BJ (cell line): ENCODE data around the gene PTGR2. TPM values are rescaled to one million over a fixed set of nuclear protein-coding genes. Genes with fewer than 3 reads are reported as not detected.

Experiments used
- CTCF ChIA-PET: fragments of 350-600 bp; formaldehyde crosslinking; extraction: SDS; loops from one replicate; lab custom pipeline; 2021; ENCODE audit warnings: antibody characterized with exemption, inconsistent platforms; lab: Yijun Ruan, JAX
- POLR2A ChIA-PET: fragments of 300-600 bp; sonication (Branson Sonifier 250); formaldehyde crosslinking; extraction: SDS; loops from one replicate; lab custom pipeline; 2021; ENCODE audit warnings: antibody characterized with exemption; lab: Charles Lee
- DNase-seq: peaks from one replicate; pipeline ENCODE4 v3.0.0-alpha.2; 2011; ENCODE audit warnings: low read depth
- H3K27me3 ChIP-seq: 2 replicates; pipeline ENCODE4 v1.6.0; 2011; ENCODE audit warnings: low read length; ENCODE audit not compliant: control insufficient read depth, insufficient read depth
- H3K36me3 ChIP-seq: 2 replicates; pipeline ENCODE4 v1.5.1; 2011; ENCODE audit warnings: low read length; ENCODE audit not compliant: control insufficient read depth, insufficient read depth
- H3K4me3 ChIP-seq: 2 replicates; pipeline ENCODE4 v1.5.1; 2011; ENCODE audit warnings: low read depth, mild to moderate bottlenecking, control low read depth, low read length
- polyA plus RNA-seq: library from polyadenylated mRNA; depleted of rRNA; stranded (reverse); fragments of >200 nt; gene quantifications from 2 replicates; pipeline ENCODE4 v1.2.3, GENCODE V29; 2011
- TF ChIP-seq, protein P1 (sequence below): IDR thresholded peaks from 2 replicates; pipeline ENCODE4 v1.5.1; 2011; ENCODE audit warnings: low read depth, mild to moderate bottlenecking, control low read depth, inconsistent platforms, low read length, moderate library complexity; ENCODE audit not compliant: insufficient read depth

The PTGR2 gene
- polyA plus RNA-seq, 1 experiment = 1.3 TPM

GRCh38 chr14:73842201-73842600, 9.4 kb upstream of the PTGR2 start:
- CTCF ChIA-PET = no interaction called here

DNA sequence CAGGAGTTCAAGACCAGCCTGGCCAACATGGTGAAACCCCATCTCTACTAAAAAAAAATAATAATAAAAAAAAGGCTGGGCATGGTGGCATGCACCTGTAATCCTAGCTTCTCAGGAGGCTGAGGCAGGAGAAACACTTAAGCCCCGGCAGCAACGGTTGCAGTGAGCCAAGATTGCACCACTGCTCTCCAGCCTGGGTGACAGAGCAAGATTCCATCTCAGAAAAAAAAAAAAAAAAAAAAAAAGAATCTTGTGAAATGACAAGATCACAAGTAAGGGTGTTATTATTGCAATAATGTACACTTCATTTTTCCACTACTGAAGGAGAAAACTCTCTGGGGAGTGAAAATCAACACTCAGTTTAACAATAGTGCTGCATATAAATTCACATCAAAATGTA, 8.8 kb upstream of the PTGR2 start:
- ChIA-PET POLR2A (no interaction called here), CTCF (no interaction called here)
- Histone ChIP-seq H3K36me3 (no peaks in the 10 kb centered on the region), H3K27me3 (no peaks in the 10 kb centered on the region; the same call in 1 of the 2 replicates), H3K4me3 (no peak overlapping the region)
- DNase-seq = no peak
- TF ChIP-seq, protein P1, sequence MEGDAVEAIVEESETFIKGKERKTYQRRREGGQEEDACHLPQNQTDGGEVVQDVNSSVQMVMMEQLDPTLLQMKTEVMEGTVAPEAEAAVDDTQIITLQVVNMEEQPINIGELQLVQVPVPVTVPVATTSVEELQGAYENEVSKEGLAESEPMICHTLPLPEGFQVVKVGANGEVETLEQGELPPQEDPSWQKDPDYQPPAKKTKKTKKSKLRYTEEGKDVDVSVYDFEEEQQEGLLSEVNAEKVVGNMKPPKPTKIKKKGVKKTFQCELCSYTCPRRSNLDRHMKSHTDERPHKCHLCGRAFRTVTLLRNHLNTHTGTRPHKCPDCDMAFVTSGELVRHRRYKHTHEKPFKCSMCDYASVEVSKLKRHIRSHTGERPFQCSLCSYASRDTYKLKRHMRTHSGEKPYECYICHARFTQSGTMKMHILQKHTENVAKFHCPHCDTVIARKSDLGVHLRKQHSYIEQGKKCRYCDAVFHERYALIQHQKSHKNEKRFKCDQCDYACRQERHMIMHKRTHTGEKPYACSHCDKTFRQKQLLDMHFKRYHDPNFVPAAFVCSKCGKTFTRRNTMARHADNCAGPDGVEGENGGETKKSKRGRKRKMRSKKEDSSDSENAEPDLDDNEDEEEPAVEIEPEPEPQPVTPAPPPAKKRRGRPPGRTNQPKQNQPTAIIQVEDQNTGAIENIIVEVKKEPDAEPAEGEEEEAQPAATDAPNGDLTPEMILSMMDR = no peak

More at GRCh38 chr14:73842201-73842600, 9.4 kb upstream of the PTGR2 start:
- no peak for DNase-seq
- no peaks in the 10 kb centered on the region for H3K27me3 ChIP-seq
- TF ChIP-seq, protein P1 = no peak
- no peak overlapping the region for H3K4me3 ChIP-seq
- POLR2A ChIA-PET = no interaction called here
- no peaks in the 10 kb centered on the region for H3K36me3 ChIP-seq

GRCh38 chr14:73843296-73843695, 8.3 kb upstream of the PTGR2 start:
- H3K36me3 ChIP-seq = no peaks in the 10 kb centered on the region
- TF ChIP-seq, protein P1 = no peak
- no peak overlapping the region for H3K4me3 ChIP-seq
- H3K27me3 ChIP-seq = no peaks in the 10 kb centered on the region; the same call in 1 of the 2 replicates
- POLR2A ChIA-PET = no interaction called here
- CTCF ChIA-PET = interaction anchor here (1.5 kb wide), 1 partner anchor 115 kb away, joined by 5 read pairs; no protein-coding TSS in a partner anchor
- DNase-seq = no peak

GRCh38 chr14:73846947-73847346, 4.7 kb upstream of the PTGR2 start:
- POLR2A ChIA-PET = no interaction called here

GRCh38 chr14:73851000-73851399, 631 bp upstream of the PTGR2 start:
- CTCF ChIA-PET = interaction anchor here (1.1 to 1.6 kb wide), 4 partner anchors 10 to 92 kb away, joined by 4 to 6 read pairs (median 4); no protein-coding TSS in a partner anchor
- Histone ChIP-seq H3K4me3 (peak overlapping the region; percentile 53), H3K36me3 (no peaks in the 10 kb centered on the region), H3K27me3 (no peaks in the 10 kb centered on the region; the same call in 1 of the 2 replicates)
- TF ChIP-seq, protein P1 = no peak
- no peak for DNase-seq
- POLR2A ChIA-PET = interaction anchor here (1.0 kb wide), 1 partner anchor 91 kb away, joined by 6 read pairs; a partner anchor contains a TSS

More at GRCh38 chr14:73846947-73847346, 4.7 kb upstream of the PTGR2 start:
- Histone ChIP-seq H3K27me3 (no peaks in the 10 kb centered on the region; the same call in 1 of the 2 replicates), H3K4me3 (no peak overlapping the region), H3K36me3 (no peaks in the 10 kb centered on the region)
- TF ChIP-seq, protein P1 = no peak
- CTCF ChIA-PET = interaction anchor here (1.1 to 1.5 kb wide), 2 partner anchors 11 to 89 kb away, joined by 3 read pairs; no protein-coding TSS in a partner anchor
- DNase-seq = no peak
